Fibroblast of lung (primary cell): ENCODE measurements around the gene PANK1. TPM values are rescaled to one million over a fixed set of nuclear protein-coding genes. Genes with fewer than 3 reads are reported as not detected.

Experiments
- DNase-seq, 2 donors: peaks; one replicate each; pipeline versions ENCODE4 v3.0.0 to v3.0.0-alpha.2; 2010; ENCODE audit warnings: low read depth in 2 of 2
- H2AFZ ChIP-seq: 2 replicates; pipeline ENCODE4 v1.5.1; 2012; ENCODE audit warnings: low read length, control low read depth, inconsistent platforms
- H3K27ac ChIP-seq: 2 replicates; pipeline ENCODE4 v1.5.1; 2011; ENCODE audit warnings: low read length, control low read depth; ENCODE audit not compliant: insufficient read depth
- H3K27me3 ChIP-seq: 2 replicates; pipeline ENCODE4 v1.5.1; 2011; ENCODE audit warnings: mild to moderate bottlenecking, low read length; ENCODE audit not compliant: control insufficient read depth, insufficient read depth
- H3K36me3 ChIP-seq: 2 replicates; pipeline ENCODE4 v1.5.1; 2011; ENCODE audit warnings: low read length; ENCODE audit not compliant: control insufficient read depth, insufficient read depth
- H3K4me1 ChIP-seq: 2 replicates; pipeline ENCODE4 v1.5.1; 2011; ENCODE audit warnings: low read length; ENCODE audit not compliant: control insufficient read depth, insufficient read depth; ENCODE audit errors: extremely low read depth
- H3K4me2 ChIP-seq: 2 replicates; pipeline ENCODE4 v1.5.1; 2011; ENCODE audit warnings: low read length, control low read depth; ENCODE audit not compliant: insufficient read depth; ENCODE audit errors: extremely low read depth
- H3K4me3 ChIP-seq, 4 experiments: fragments of 200-600 bp in 1 of 4; sonication (generic) in 1 of 4; replicated peaks in 1 of 4; 2 replicates each; pipeline ENCODE4 v1.5.1; 2011 to 2016; ENCODE audit warnings: low read length in 4 of 4, low read depth in 3 of 4, mild to moderate bottlenecking in 3 of 4, control low read depth in 2 of 4, inconsistent platforms in 1 of 4, mixed read lengths in 1 of 4; ENCODE audit not compliant: insufficient read depth in 1 of 4; ENCODE audit errors: control extremely low read depth in 1 of 4
- H3K79me2 ChIP-seq: 2 replicates; pipeline ENCODE4 v1.5.1; 2012; ENCODE audit warnings: mild to moderate bottlenecking, low read length, inconsistent platforms; ENCODE audit not compliant: control insufficient read depth, insufficient read depth
- H3K9ac ChIP-seq: 2 replicates; pipeline ENCODE4 v1.5.1; 2011; ENCODE audit warnings: mild to moderate bottlenecking, low read length, control low read depth; ENCODE audit not compliant: insufficient read depth
- H3K9me3 ChIP-seq: 2 replicates; pipeline ENCODE4 v1.5.1; 2012; ENCODE audit warnings: low read depth, low read length; ENCODE audit not compliant: control insufficient read depth, insufficient read depth
- H4K20me1 ChIP-seq: 2 replicates; pipeline ENCODE4 v1.5.1; 2011; ENCODE audit warnings: low read length; ENCODE audit not compliant: control insufficient read depth, insufficient read depth; ENCODE audit errors: extremely low read depth
- EZH2 ChIP-seq: IDR thresholded peaks from 2 replicates; pipeline ENCODE4 v1.5.1; 2012; ENCODE audit warnings: low read length, control low read depth, mild to moderate bottlenecking; ENCODE audit errors: missing control alignments
- polyA plus RNA-seq, 2 donors: library from polyadenylated mRNA; depleted of rRNA in 1 of 2; stranded (reverse) in 1 of 2; unstranded in 1 of 2; fragments of >200 nt; gene quantifications; 2 replicates each; pipeline ENCODE4 v1.2.1, GENCODE V29; 2011 to 2012; ENCODE audit warnings: missing spikeins in 1 of 2
- total RNA-seq: library from RNA; depleted of rRNA; stranded (reverse); fragments of >200 nt; gene quantifications from 2 replicates; pipeline ENCODE4 v1.2.1, GENCODE V29; 2014
- TF ChIP-seq, protein P1 (sequence below), 2 donors: IDR thresholded peaks in 1 of 2; conservative IDR thresholded peaks in 1 of 2; 1 replicate in 1 of 2; 2 replicates in 1 of 2; pipeline ENCODE4 v1.5.1; 2011 to 2012; ENCODE audit warnings: low read length in 2 of 2, control low read depth in 1 of 2, inconsistent platforms in 1 of 2, low read depth in 1 of 2, mild to moderate bottlenecking in 1 of 2

PANK1 gene
- total and polyA plus RNA-seq, 2 donors (not counting 1 experiment from before 2014, with no cell fraction given): 5.3 to 9.2 TPM

DNA sequence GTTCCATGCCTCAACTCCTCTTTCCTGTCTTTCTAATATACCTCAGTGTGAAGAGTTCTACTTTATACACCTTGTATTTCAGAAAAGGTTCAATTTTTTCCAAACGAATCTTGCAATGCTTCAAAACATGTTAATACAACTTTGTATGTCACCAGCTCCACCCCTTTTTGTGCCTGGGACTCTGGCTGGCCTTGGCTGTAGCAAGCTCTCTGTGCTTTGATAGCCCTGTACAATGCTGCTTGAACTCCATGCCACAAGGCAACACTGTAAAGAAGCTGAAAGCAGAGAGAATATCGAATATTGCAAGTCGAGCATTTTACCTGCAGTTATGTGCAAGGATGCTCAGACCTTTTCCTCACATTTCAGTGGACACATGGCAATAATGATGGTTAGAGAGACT, 52.5 kb downstream of the PANK1 start:
- Histone ChIP-seq H3K4me3 (no peak overlapping the region), H3K36me3 (no peaks in the 10 kb centered on the region), H3K9me3 (no peaks in the 10 kb centered on the region), H3K27me3 (no peaks in the 10 kb centered on the region), H3K4me2 (no peak overlapping the region), H4K20me1 (no peaks in the 10 kb centered on the region), H3K4me1 (peaks cover 5% of the 10 kb centered on the region), H3K79me2 (no peaks in the 10 kb centered on the region), H2AFZ (no peak overlapping the region), H3K27ac (no peak overlapping the region), H3K9ac (no peak overlapping the region)
- DNase-seq: no peak
- TF ChIP-seq, protein P1, sequence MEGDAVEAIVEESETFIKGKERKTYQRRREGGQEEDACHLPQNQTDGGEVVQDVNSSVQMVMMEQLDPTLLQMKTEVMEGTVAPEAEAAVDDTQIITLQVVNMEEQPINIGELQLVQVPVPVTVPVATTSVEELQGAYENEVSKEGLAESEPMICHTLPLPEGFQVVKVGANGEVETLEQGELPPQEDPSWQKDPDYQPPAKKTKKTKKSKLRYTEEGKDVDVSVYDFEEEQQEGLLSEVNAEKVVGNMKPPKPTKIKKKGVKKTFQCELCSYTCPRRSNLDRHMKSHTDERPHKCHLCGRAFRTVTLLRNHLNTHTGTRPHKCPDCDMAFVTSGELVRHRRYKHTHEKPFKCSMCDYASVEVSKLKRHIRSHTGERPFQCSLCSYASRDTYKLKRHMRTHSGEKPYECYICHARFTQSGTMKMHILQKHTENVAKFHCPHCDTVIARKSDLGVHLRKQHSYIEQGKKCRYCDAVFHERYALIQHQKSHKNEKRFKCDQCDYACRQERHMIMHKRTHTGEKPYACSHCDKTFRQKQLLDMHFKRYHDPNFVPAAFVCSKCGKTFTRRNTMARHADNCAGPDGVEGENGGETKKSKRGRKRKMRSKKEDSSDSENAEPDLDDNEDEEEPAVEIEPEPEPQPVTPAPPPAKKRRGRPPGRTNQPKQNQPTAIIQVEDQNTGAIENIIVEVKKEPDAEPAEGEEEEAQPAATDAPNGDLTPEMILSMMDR (conservative IDR thresholded peaks at IDR 0.05 in 1 of 2, IDR thresholded peaks at IDR 0.05 in 1 of 2; ENCODE audit: low read depth in 1 of 2, low read length in 2 of 2): no peak
- TF ChIP-seq EZH2: no peak

DNA sequence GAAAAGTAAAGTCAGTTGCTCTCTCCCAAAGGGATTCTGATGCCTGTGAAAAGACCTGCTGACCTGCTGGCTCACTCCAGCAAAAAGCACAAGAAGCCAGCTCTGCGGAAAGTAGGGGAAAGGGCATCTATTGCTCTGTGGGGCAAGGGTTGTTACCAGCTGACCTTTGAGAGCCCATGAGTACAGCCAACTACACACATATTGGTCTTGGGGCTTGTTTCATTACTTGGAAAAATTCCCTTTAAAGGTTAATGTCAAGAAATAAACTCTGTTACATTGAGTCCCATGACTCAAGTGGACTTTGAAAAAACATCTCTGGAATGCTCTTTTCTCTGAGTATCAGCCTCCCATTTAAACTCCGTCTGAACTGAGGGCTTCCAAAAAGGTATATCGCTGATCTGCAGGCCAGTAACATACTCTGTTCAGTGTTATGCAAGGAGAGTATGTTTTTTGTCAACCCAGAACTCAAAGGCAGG, 53.2 kb downstream of the PANK1 start:
- Histone ChIP-seq H3K9ac (no peak overlapping the region), H3K4me2 (no peak overlapping the region), H3K79me2 (no peaks in the 10 kb centered on the region), H4K20me1 (no peaks in the 10 kb centered on the region), H3K9me3 (no peaks in the 10 kb centered on the region), H3K27me3 (no peaks in the 10 kb centered on the region), H2AFZ (no peak overlapping the region), H3K36me3 (no peaks in the 10 kb centered on the region), H3K27ac (no peak overlapping the region), H3K4me1 (peaks cover 5% of the 10 kb centered on the region), H3K4me3 (no peak overlapping the region)
- TF ChIP-seq, protein P1 (conservative IDR thresholded peaks at IDR 0.05 in 1 of 2, IDR thresholded peaks at IDR 0.05 in 1 of 2; ENCODE audit: low read depth in 1 of 2, low read length in 2 of 2): no peak
- no peak for TF ChIP-seq EZH2
- peak; percentile 34 to 60 for DNase-seq

DNA sequence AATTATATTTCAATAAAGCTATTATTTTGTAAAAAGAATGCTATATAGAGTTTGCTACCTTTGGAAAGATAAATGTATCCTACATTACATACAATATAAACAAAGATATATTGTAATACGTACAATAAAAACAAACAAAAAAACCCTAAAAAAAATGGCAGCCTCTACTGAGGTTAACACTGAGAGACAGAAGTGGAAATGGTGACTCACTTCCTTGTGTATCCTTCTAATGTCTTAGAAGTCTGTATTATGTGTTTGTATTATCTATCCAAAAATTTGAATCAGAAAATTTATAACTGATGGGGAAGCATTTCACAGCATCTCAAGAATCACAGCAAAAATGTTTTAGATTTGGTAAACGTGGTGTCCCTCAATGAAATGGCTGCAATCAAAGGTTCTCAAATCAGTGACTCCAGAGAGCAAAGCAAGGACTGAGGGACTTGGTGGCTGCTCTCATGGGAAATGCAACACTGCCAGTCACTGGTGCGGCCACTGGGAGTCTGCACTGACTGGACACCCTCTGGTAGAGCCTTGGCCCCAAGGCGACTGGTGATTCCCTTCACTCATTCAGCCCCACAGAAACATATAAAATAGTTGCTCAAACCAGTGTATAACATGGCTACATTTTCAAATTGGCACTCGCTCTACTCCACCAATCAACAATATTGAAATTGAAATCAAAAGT, 53.8 kb downstream of the PANK1 start:
- peak in 1 of 2 donors; percentile 37 for DNase-seq
- peak overlapping the region; percentile 25 for H3K27ac ChIP-seq
- H3K4me3 ChIP-seq: no peak overlapping the region
- no peak overlapping the region for H2AFZ ChIP-seq
- no peaks in the 10 kb centered on the region for H4K20me1 ChIP-seq
- H3K9ac ChIP-seq: no peak overlapping the region
- H3K4me2 ChIP-seq: no peak overlapping the region
- H3K4me1 ChIP-seq: peaks cover 5% of the 10 kb centered on the region
- no peaks in the 10 kb centered on the region for H3K79me2 ChIP-seq
- H3K36me3 ChIP-seq: no peaks in the 10 kb centered on the region
- TF ChIP-seq, protein P1 (conservative IDR thresholded peaks at IDR 0.05 in 1 of 2, IDR thresholded peaks at IDR 0.05 in 1 of 2; ENCODE audit: low read depth in 1 of 2, low read length in 2 of 2): no peak
- TF ChIP-seq EZH2: no peak
- H3K27me3 ChIP-seq: no peaks in the 10 kb centered on the region
- no peaks in the 10 kb centered on the region for H3K9me3 ChIP-seq
